ENCODE results near the gene PRDX6. TPM values are rescaled to one million over a fixed set of nuclear protein-coding genes. Genes with fewer than 3 reads are reported as not detected.
A peak's percentile ranks its signal among the peaks of the same experiment; 100 is the strongest.

The PRDX6 gene
- total RNA-seq, 4 donors from 2014 or later, result 285 to 478 (median 439) TPM

DNA sequence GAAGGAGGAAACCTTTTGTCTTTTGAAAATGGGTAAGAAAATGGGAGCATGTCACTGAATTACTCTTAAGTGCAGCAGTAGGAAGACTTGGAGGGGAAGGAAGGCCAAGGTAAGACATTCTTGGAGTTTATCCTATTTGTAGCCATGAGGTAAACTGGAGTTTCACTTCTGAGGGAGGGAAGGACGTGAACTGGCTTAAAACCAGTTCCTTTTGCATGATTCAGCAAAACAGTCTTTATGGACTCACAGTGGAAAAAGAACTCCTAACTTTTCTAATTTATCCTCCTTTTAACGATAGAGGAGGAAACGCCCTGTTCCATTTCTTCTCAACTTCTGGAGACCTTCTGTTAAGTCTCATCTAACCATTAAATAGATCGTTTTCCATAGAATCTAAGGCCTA lies 2.5 kb downstream of the PRDX6 start:
- no peak for DNase-seq (ENCODE audit: low spot score in 2 of 2)
- H3K9me3 ChIP-seq, result no peaks in the 10 kb centered on the region
- peaks cover 0 to 51% (median 24%) of the 10 kb centered on the region in 4 donors for H3K4me1 ChIP-seq
- H3K27ac ChIP-seq, result peak overlapping the region in 3 of 4 donors; percentile 1 to 100 (median 9)
- TF ChIP-seq POLR2A (IDR thresholded peaks at IDR 0.05), result no peak
- TF ChIP-seq EP300 (IDR thresholded peaks at IDR 0.05), result no peak
- TF ChIP-seq, protein P1, sequence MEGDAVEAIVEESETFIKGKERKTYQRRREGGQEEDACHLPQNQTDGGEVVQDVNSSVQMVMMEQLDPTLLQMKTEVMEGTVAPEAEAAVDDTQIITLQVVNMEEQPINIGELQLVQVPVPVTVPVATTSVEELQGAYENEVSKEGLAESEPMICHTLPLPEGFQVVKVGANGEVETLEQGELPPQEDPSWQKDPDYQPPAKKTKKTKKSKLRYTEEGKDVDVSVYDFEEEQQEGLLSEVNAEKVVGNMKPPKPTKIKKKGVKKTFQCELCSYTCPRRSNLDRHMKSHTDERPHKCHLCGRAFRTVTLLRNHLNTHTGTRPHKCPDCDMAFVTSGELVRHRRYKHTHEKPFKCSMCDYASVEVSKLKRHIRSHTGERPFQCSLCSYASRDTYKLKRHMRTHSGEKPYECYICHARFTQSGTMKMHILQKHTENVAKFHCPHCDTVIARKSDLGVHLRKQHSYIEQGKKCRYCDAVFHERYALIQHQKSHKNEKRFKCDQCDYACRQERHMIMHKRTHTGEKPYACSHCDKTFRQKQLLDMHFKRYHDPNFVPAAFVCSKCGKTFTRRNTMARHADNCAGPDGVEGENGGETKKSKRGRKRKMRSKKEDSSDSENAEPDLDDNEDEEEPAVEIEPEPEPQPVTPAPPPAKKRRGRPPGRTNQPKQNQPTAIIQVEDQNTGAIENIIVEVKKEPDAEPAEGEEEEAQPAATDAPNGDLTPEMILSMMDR (IDR thresholded peaks at IDR 0.05), result no peak
- peak overlapping the region in 1 of 4 donors; percentile 99 for H3K4me3 ChIP-seq
- WGBS, 2 donors, result 73 to 74% methylated on average over 4 of the region's 4 CpGs
- H3K27me3 ChIP-seq, result no peaks in the 10 kb centered on the region
- H3K36me3 ChIP-seq, result peaks cover 7 to 46% (median 20%) of the 10 kb centered on the region in 3 donors

DNA sequence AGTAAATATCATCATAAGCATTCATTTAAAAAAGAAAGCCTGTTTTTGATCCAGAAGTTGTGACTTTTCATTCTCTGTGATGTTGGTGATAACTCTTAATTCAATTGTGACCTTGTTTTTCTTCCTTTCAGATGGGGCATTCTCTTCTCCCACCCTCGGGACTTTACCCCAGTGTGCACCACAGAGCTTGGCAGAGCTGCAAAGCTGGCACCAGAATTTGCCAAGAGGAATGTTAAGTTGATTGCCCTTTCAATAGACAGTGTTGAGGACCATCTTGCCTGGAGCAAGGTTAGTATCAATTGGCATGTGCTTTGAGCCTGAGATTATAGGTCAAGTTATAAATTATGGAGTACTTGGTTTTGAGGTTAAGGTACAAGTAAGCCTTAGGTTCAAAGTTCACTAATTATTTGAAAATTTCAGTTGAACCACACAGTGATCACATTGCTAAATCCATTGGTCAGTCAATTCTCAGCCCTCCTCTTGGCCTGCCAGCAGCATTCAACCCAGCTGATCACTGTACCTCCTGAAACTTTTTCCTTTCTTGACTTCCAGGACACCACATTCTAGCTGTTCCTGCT lies 4.1 kb downstream of the PRDX6 start:
- H3K9me3 ChIP-seq, result no peaks in the 10 kb centered on the region
- peaks cover 7 to 62% (median 32%) of the 10 kb centered on the region in 3 donors for H3K36me3 ChIP-seq
- DNase-seq (ENCODE audit: low spot score in 2 of 2), result no peak
- no peak overlapping the region for H3K4me3 ChIP-seq
- peaks cover 0 to 35% (median 17%) of the 10 kb centered on the region in 4 donors for H3K4me1 ChIP-seq
- H3K27me3 ChIP-seq, result no peaks in the 10 kb centered on the region
- whole genome bisulfite sequencing, 2 donors, result 64 to 65% methylated on average over 1 of the region's 1 CpG
- H3K27ac ChIP-seq, result no peak overlapping the region
- TF ChIP-seq, protein P1 (IDR thresholded peaks at IDR 0.05), result no peak
- TF ChIP-seq POLR2A (IDR thresholded peaks at IDR 0.05), result no peak
- TF ChIP-seq EP300 (IDR thresholded peaks at IDR 0.05), result no peak

DNA sequence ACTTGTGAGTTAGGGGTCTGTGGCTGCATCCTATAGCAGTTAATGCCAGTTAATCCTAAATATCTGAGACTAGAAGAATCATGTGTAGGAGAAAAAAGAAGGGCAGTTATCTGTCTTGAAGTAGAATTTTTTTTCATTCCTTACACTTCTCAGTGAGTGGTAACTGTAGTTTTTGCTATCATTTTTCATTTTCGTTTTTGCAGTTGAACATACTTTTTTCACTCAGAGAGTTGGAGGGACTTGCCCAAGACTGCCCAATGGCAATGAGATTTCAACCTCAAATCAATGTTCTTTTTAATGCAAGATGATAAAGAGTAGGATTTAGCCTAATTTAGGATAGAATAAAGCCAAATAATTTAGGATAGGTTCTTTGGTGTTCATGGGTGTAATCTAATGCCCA lies 5.5 kb downstream of the PRDX6 start:
- Histone ChIP-seq H3K27ac (no peak overlapping the region), H3K27me3 (no peaks in the 10 kb centered on the region), H3K36me3 (peaks cover 15 to 76% (median 42%) of the 10 kb centered on the region in 3 donors), H3K4me1 (peaks cover 0 to 33% (median 17%) of the 10 kb centered on the region in 4 donors), H3K9me3 (no peaks in the 10 kb centered on the region), H3K4me3 (no peak overlapping the region)
- no peak for DNase-seq (ENCODE audit: low spot score in 2 of 2)
- no peak for TF ChIP-seq EP300 (IDR thresholded peaks at IDR 0.05)
- TF ChIP-seq, protein P1 (IDR thresholded peaks at IDR 0.05), result no peak
- TF ChIP-seq POLR2A (IDR thresholded peaks at IDR 0.05), result no peak
- 80 to 94% methylated on average over 1 of the region's 1 CpG for WGBS, 2 donors

DNA sequence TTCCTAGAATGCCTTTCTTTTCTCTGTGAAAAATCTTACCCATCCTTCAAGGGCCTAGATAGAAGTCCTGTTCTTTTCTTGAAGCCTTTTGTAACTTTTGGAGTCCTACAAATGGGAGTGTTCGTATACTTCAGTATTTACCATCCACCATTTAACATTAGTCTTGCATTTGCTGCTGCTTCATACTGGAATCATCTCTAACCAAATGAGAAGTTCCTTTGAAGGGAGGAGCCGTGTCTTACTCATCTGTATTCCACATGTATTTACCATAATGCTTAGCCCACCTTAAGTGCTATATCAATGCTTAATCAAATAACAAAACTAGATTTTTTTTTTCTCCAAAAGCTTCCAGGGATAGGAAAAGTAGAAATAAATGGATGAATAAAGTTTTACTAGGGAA lies 7.1 kb downstream of the PRDX6 start:
- no peak for DNase-seq (ENCODE audit: low spot score in 2 of 2)
- 93 to 97% methylated on average over 2 of the region's 2 CpGs for WGBS, 2 donors
- Histone ChIP-seq H3K9me3 (no peaks in the 10 kb centered on the region), H3K4me3 (no peak overlapping the region), H3K4me1 (peaks cover 0 to 20% (median 5%) of the 10 kb centered on the region in 4 donors), H3K36me3 (peaks cover 19 to 92% (median 42%) of the 10 kb centered on the region in 3 donors), H3K27ac (no peak overlapping the region), H3K27me3 (no peaks in the 10 kb centered on the region)
- TF ChIP-seq, protein P1 (IDR thresholded peaks at IDR 0.05), result no peak
- TF ChIP-seq EP300 (IDR thresholded peaks at IDR 0.05) (no peak), POLR2A (IDR thresholded peaks at IDR 0.05) (no peak)

DNA sequence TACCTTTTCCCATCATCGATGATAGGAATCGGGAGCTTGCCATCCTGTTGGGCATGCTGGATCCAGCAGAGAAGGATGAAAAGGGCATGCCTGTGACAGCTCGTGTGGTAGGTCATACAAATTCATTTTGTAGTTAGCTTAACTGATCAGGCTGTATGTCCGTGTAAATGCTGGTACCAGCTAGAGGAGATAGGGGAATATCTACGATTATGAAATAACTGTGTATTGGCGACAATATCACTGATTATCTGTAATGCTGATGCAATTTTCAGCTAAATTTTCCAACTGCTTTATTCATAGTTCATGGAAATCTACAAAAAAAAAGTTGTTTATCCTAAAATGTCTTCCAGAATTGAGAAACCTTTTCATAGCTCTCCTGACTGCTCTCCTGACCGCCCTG lies 8.3 kb downstream of the PRDX6 start:
- Histone ChIP-seq H3K27ac (no peak overlapping the region), H3K36me3 (peaks cover 19 to 98% (median 42%) of the 10 kb centered on the region in 3 donors), H3K9me3 (no peaks in the 10 kb centered on the region), H3K27me3 (no peaks in the 10 kb centered on the region), H3K4me1 (peaks cover 0 to 9% (median 2%) of the 10 kb centered on the region in 4 donors), H3K4me3 (no peak overlapping the region)
- TF ChIP-seq POLR2A (IDR thresholded peaks at IDR 0.05), result no peak
- TF ChIP-seq EP300 (IDR thresholded peaks at IDR 0.05), result no peak
- TF ChIP-seq, protein P1 (IDR thresholded peaks at IDR 0.05), result no peak
- 92 to 97% methylated on average over 7 of the region's 7 CpGs for WGBS, 2 donors
- DNase-seq (ENCODE audit: low spot score in 2 of 2), result no peak

Data from tibial nerve (tissue), 4 donors.